IMR-90 (cell line): ENCODE measurements around the gene BATF. TPM values are rescaled to one million over a fixed set of nuclear protein-coding genes. Genes with fewer than 3 reads are reported as not detected.

ENCODE experiments used
- ATAC-seq: fragments of 200-7000 bp; cut with Tn5 transposase; 2 replicates; pipeline ENCODE4 v1.9.1; 2020; ENCODE audit warnings: low read depth, mild to moderate bottlenecking, moderate library complexity
- BruUV-seq: library from RNA; stranded (reverse); fragments of 400-500 nt; replicated peaks from 2 replicates; lab custom pipeline; 2021; lab: Mats Ljungman, UMichigan
- CTCF ChIA-PET: fragments of 300-600 bp; formaldehyde crosslinking; extraction: SDS; loops from one replicate; lab custom pipeline; 2021; ENCODE audit warnings: antibody characterized with exemption; lab: Yijun Ruan, JAX
- POLR2A ChIA-PET: fragments of 300-600 bp; sonication (Branson Sonifier 250); formaldehyde crosslinking; loops from one replicate; lab custom pipeline; 2022; ENCODE audit warnings: antibody characterized with exemption; ENCODE audit not compliant: unreplicated experiment; lab: Charles Lee
- DNase-seq: peaks from one replicate; pipeline ENCODE4 v3.0.0; 2013
- H2AFZ ChIP-seq: replicated peaks from 2 replicates; pipeline ENCODE3; 2013; ENCODE audit warnings: low read length, mild to moderate bottlenecking; ENCODE audit not compliant: poor library complexity
- H2AK5ac ChIP-seq: 2 replicates; pipeline ENCODE4 v1.6.1; 2013; ENCODE audit warnings: low read depth, low read length, inconsistent platforms
- H2AK9ac ChIP-seq: replicated peaks from 2 replicates; pipeline ENCODE3; 2013; ENCODE audit warnings: mild to moderate bottlenecking, low read depth, low read length, moderate library complexity; ENCODE audit not compliant: poor library complexity
- H2BK120ac ChIP-seq: 2 replicates; pipeline ENCODE4 v1.6.1; 2013; ENCODE audit warnings: low read depth, low read length, inconsistent platforms
- H2BK15ac ChIP-seq: 3 replicates; pipeline ENCODE4 v1.6.1; 2013; ENCODE audit warnings: low read depth, low read length, inconsistent platforms
- H2BK20ac ChIP-seq: 2 replicates; pipeline ENCODE4 v1.6.1; 2013; ENCODE audit warnings: low read depth, mild to moderate bottlenecking, inconsistent platforms, low read length, moderate library complexity
- H2BK5ac ChIP-seq: 2 replicates; pipeline ENCODE4 v1.6.1; 2013; ENCODE audit warnings: mild to moderate bottlenecking, low read depth, low read length, inconsistent platforms; ENCODE audit not compliant: poor library complexity, severe bottlenecking
- H3K14ac ChIP-seq: replicated peaks from 2 replicates; pipeline ENCODE4 v1.6.1; 2013; ENCODE audit warnings: low read depth, low read length, inconsistent platforms
- H3K18ac ChIP-seq: 2 replicates; pipeline ENCODE4 v1.6.1; 2013; ENCODE audit warnings: low read depth, low read length, control low read depth
- H3K23ac ChIP-seq: 2 replicates; pipeline ENCODE4 v1.6.1; 2013; ENCODE audit warnings: low read depth, low read length, inconsistent platforms
- H3K27ac ChIP-seq: 2 replicates; pipeline ENCODE4 v1.5.1; 2013; ENCODE audit warnings: mild to moderate bottlenecking, control low read depth, low read length; ENCODE audit not compliant: insufficient read depth
- H3K27me3 ChIP-seq: 2 replicates; pipeline ENCODE4 v1.6.1; 2013; ENCODE audit warnings: low read length; ENCODE audit not compliant: control insufficient read depth, insufficient read depth
- H3K36me3 ChIP-seq: 2 replicates; pipeline ENCODE4 v1.6.1; 2013; ENCODE audit warnings: low read length, mixed read lengths; ENCODE audit not compliant: control insufficient read depth, insufficient read depth
- H3K4ac ChIP-seq: 2 replicates; pipeline ENCODE4 v1.6.1; 2013; ENCODE audit warnings: low read depth, low read length, inconsistent platforms
- H3K4me1 ChIP-seq: 2 replicates; pipeline ENCODE4 v1.6.1; 2013; ENCODE audit warnings: low read length, mixed read lengths; ENCODE audit not compliant: control insufficient read depth, insufficient read depth
- H3K4me2 ChIP-seq: 2 replicates; pipeline ENCODE4 v1.6.1; 2013; ENCODE audit warnings: low read depth, mild to moderate bottlenecking, control low read depth, low read length, moderate library complexity
- H3K4me3 ChIP-seq: 2 replicates; pipeline ENCODE4 v1.5.1; 2013; ENCODE audit warnings: low read depth, mild to moderate bottlenecking, control low read depth, low read length, moderate library complexity; ENCODE audit not compliant: insufficient read depth
- H3K56ac ChIP-seq: 2 replicates; pipeline ENCODE4 v1.6.1; 2013; ENCODE audit warnings: low read length, inconsistent platforms; ENCODE audit not compliant: insufficient read depth; ENCODE audit errors: extremely low read depth
- H3K79me1 ChIP-seq, 2 experiments: 2 replicates each; pipeline ENCODE4 v1.6.1; 2013; ENCODE audit warnings: low read length in 2 of 2, inconsistent platforms in 1 of 2, low read depth in 1 of 2
- H3K9ac ChIP-seq: 2 replicates; pipeline ENCODE4 v1.6.1; 2013; ENCODE audit warnings: low read depth, low read length, control low read depth
- H3K9me1 ChIP-seq: 2 replicates; pipeline ENCODE4 v1.6.1; 2013; ENCODE audit warnings: low read length, inconsistent platforms; ENCODE audit not compliant: insufficient read depth
- H3K9me3 ChIP-seq: 2 replicates; pipeline ENCODE4 v1.6.1; 2013; ENCODE audit warnings: low read length; ENCODE audit not compliant: control insufficient read depth, insufficient read depth
- H4K20me1 ChIP-seq: 2 replicates; pipeline ENCODE4 v1.6.1; 2013; ENCODE audit warnings: low read length, inconsistent platforms; ENCODE audit not compliant: insufficient read depth
- H4K5ac ChIP-seq: 2 replicates; pipeline ENCODE4 v1.6.1; 2013; ENCODE audit warnings: mild to moderate bottlenecking, low read depth, low read length, control low read depth
- H4K8ac ChIP-seq, 2 experiments: 2 replicates each; pipeline ENCODE4 v1.6.1; 2013; ENCODE audit warnings: low read depth in 2 of 2, low read length in 2 of 2, control low read depth in 1 of 2, inconsistent platforms in 1 of 2
- H4K91ac ChIP-seq: 2 replicates; pipeline ENCODE4 v1.6.1; 2013; ENCODE audit warnings: low read depth, low read length, inconsistent platforms; ENCODE audit not compliant: insufficient read depth
- MAZ ChIP-seq: IDR thresholded peaks from 2 replicates; pipeline ENCODE4 v1.6.1; 2012; ENCODE audit warnings: low read depth, mild to moderate bottlenecking, low read length, improper control_type of control experiment, moderate library complexity, borderline replicate concordance
- RCOR1 ChIP-seq: IDR thresholded peaks from 2 replicates; pipeline ENCODE4 v1.6.1; 2012; ENCODE audit warnings: mild to moderate bottlenecking, low read length, improper control_type of control experiment; ENCODE audit not compliant: insufficient replicate concordance
- WGBS, 2 experiments: methylation state at CpG; one replicate each; pipeline versions ENCODE4 v1.1.5 to v1.1.7; 2013; ENCODE audit warnings: missing lambda C conversion rate in 2 of 2; ENCODE audit not compliant: insufficient read length in 1 of 2; ENCODE audit errors: extremely low coverage in 2 of 2; 5-methylcytosine and 5-hydroxymethylcytosine counted together
- dilution Hi-C: fragments of 300-500 bp; cut with HindIII; formaldehyde crosslinking; loops from one replicate; pipeline ENCODE4 v1.14.3; 2018; ENCODE audit warnings: low sequenced_read_pairs; ENCODE audit not compliant: unreplicated experiment
- in situ Hi-C: fragments of 300-500 bp; cut with MboI; formaldehyde crosslinking; loops from 3 replicates; pipeline ENCODE4 v1.14.3; 2019; ENCODE audit warnings: low sequenced_read_pairs, inconsistent platforms, mixed read lengths
- intact Hi-C: fragments of 100-400 bp; cut with micrococcal nuclease; formaldehyde crosslinking; loops from 2 replicates; pipeline ENCODE4 v1.10.0; 2022
- polyA plus RNA-seq, 3 experiments: library from polyadenylated mRNA; depleted of rRNA; stranded (reverse); fragments of >200 nt; gene quantifications; 2 replicates each; pipeline ENCODE4 v1.2.3, GENCODE V29; 2012; ENCODE audit warnings: low replicate concordance in 1 of 3
- total RNA-seq: library from RNA; depleted of rRNA; stranded (reverse); fragments of >200 nt; gene quantifications from 2 replicates; pipeline ENCODE4 v1.2.3, GENCODE V29; 2012

BATF gene
- total and polyA plus RNA-seq, 2 of the 4 experiments (the other 2 are of a cell fraction), result not detected

- Histone ChIP-seq H4K20me1 (no peaks in the 10 kb centered on the region; the same call in 1 of the 2 replicates), H3K4me2 (no peak overlapping the region), H3K27ac (no peak overlapping the region), H2BK15ac (no peak overlapping the region), H3K18ac (no peak overlapping the region), H3K14ac (no peak overlapping the region), H3K9ac (no peak overlapping the region), H3K79me1 (no peaks in the 10 kb centered on the region), H3K4ac (no peak overlapping the region), H2AFZ (no peak overlapping the region), H3K56ac (no peak overlapping the region), H2BK120ac (no peak overlapping the region), H3K4me3 (no peak overlapping the region), H3K4me1 (no peaks in the 10 kb centered on the region; the same call in 1 of the 2 replicates), H2AK9ac (no peak overlapping the region), H3K36me3 (peaks cover 10% of the 10 kb centered on the region), H3K9me3 (0 out of 2 replicates have a peak, but pooled peaks cover 2% of the 10 kb centered on the region), H2BK20ac (no peak overlapping the region), H4K5ac (no peak overlapping the region), H2BK5ac (no peak overlapping the region), H4K91ac (no peak overlapping the region), H2AK5ac (no peak overlapping the region), H4K8ac (no peak overlapping the region), H3K27me3 (peaks cover 13% of the 10 kb centered on the region), H3K9me1 (0 out of 2 replicates have a peak, but pooled peaks cover 3% of the 10 kb centered on the region), H3K23ac (no peak overlapping the region)
- 17% methylated on average over 1 of the region's 11 CpGs; no CpG with 5 or more reads in 1 of the 2 experiments for WGBS, 2 experiments
- TF ChIP-seq RCOR1 (no peak), MAZ (no peak)
- in situ Hi-C loops (loop anchor here (10.0 kb wide), 1 partner anchor 345 kb away; no protein-coding TSS in a partner anchor), intact Hi-C loops (no loop called here), dilution Hi-C loops (no loop called here)
- no TSS peak for BruUV-seq
- ChIA-PET CTCF (interaction anchor here (1.0 to 1.4 kb wide), 2 partner anchors 8 to 12 kb away, joined by 3 to 4 read pairs; no protein-coding TSS in a partner anchor), POLR2A (no interaction called here)
- ATAC-seq, result no peak
- DNase-seq, result no peak
Measured at GRCh38 chr14:75479770-75480600, 42.3 kb upstream of the BATF start.
